ENCODE measurements around the gene ZNF613.

DNA sequence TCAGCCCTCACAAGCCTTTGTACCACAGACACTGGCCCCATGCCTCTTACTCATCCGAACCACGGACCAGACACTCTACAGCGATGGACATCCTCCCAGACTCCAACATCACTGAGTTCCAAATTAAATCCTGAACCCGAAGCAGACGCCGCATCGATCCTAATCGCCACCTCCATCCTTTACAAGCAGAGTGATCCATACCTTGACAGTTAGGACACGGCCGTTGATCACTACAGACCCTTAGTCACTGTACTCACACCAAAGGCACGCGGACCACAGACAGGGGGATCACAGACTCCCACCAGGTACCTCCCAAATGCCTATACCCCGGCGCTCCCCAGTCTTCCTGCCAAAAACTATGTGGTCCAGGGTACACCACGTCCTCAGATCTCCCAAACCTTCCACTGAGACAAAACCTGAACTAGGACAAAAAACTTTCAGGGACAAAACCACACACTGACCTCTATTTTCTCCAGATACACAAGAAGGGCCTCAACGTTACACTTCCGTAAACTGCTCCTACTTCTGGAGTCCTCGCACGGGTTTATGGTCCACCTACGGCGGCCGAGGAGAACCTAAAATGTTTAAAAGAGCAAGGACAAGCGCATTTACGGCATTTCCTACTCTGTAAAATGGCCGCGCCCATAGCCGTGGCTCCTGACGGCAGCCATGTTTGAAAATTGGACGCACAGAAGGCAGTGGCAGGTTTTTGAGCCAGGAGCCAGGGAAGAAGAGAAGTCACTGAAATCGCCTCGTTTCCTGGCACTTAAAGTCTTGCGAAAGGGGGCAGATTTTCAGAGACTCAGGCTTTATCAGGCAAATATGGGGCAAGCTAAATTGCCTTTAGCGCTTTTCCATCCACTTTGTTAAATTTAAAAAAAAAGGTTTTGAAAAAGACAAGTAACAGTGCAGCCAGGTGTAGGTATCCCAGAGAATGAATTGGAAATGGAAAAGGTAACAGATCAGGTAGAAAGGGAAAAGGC, 59.3 kb downstream of the ZNF613 start, which contains the start of gene ZNF350:
- TF ChIP-seq, protein P1, sequence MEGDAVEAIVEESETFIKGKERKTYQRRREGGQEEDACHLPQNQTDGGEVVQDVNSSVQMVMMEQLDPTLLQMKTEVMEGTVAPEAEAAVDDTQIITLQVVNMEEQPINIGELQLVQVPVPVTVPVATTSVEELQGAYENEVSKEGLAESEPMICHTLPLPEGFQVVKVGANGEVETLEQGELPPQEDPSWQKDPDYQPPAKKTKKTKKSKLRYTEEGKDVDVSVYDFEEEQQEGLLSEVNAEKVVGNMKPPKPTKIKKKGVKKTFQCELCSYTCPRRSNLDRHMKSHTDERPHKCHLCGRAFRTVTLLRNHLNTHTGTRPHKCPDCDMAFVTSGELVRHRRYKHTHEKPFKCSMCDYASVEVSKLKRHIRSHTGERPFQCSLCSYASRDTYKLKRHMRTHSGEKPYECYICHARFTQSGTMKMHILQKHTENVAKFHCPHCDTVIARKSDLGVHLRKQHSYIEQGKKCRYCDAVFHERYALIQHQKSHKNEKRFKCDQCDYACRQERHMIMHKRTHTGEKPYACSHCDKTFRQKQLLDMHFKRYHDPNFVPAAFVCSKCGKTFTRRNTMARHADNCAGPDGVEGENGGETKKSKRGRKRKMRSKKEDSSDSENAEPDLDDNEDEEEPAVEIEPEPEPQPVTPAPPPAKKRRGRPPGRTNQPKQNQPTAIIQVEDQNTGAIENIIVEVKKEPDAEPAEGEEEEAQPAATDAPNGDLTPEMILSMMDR (IDR thresholded peaks at IDR 0.05; ENCODE audit: poor library complexity), result no peak
- no peak for TF ChIP-seq EZH2 (IDR thresholded peaks at IDR 0.05; ENCODE audit: borderline replicate concordance)
- no peak for TF ChIP-seq EZH2phosphoT487 (IDR thresholded peaks at IDR 0.05; ENCODE audit: low read depth, severe bottlenecking, unreplicated experiment)

Measured in hepatocyte (in vitro differentiated cells).